Measurements from ENCODE around the gene MSI2. TPM values are rescaled to one million over a fixed set of nuclear protein-coding genes. Genes with fewer than 3 reads are reported as not detected.

Gene MSI2
- total and polyA plus RNA-seq, 2 experiments from 2014 or later, result 18.9 to 41.8 TPM

GRCh38 chr17:57234739-57235092, 21.6 kb upstream of the MSI2 start:
- Histone ChIP-seq H3F3A (replicated peaks; ENCODE audit: low read depth) (no peaks in the 10 kb centered on the region), H3K4me2 (no peak overlapping the region), H3K36me3 (ENCODE audit: insufficient read depth) (no peaks in the 10 kb centered on the region), H3K9me2 (ENCODE audit: insufficient read depth) (no peaks in the 10 kb centered on the region), H3K4me1 (ENCODE audit: insufficient read depth) (no peaks in the 10 kb centered on the region), H3K79me2 (replicated peaks; ENCODE audit: insufficient read depth) (no peaks in the 10 kb centered on the region), H3K27ac (ENCODE audit: low read depth) (no peak overlapping the region), H3K4me3 (no peak overlapping the region), H4K20me1 (replicated peaks; ENCODE audit: insufficient read depth) (no peaks in the 10 kb centered on the region), H2AFZ (no peak overlapping the region), H3K27me3 (ENCODE audit: insufficient read depth) (no peaks in the 10 kb centered on the region)
- Mint-ChIP-seq H3K36me3 (ENCODE audit: low read depth) (no peaks in the 10 kb centered on the region), H3K4me3 (no peak overlapping the region), H3K27ac (no peak overlapping the region), H3K27me3 (ENCODE audit: insufficient read depth, low read depth, poor library complexity) (peaks cover 6% of the 10 kb centered on the region), H3K9me3 (no peaks in the 10 kb centered on the region; the same call in 2 of the 3 replicates), H3K4me1 (peaks cover 20% of the 10 kb centered on the region)
- peak; percentile 89 for ATAC-seq
- TF ChIP-seq CTCF (conservative IDR thresholded peaks at IDR 0.05; ENCODE audit: low read depth in 2 of 2), result peak in 1 of 2 experiments; percentile 25; a peak in 2 of 4 replicates
- TF ChIP-seq EZH2 (IDR thresholded peaks at IDR 0.05; ENCODE audit: low read depth, unreplicated experiment), result no peak
- peak; percentile 41 for DNase-seq (ENCODE audit: low spot score)

- Histone ChIP-seq H3K36me3 (ENCODE audit: insufficient read depth) (no peaks in the 10 kb centered on the region), H4K20me1 (replicated peaks; ENCODE audit: insufficient read depth) (no peaks in the 10 kb centered on the region), H3K27me3 (ENCODE audit: insufficient read depth) (no peaks in the 10 kb centered on the region), H3K79me2 (replicated peaks; ENCODE audit: insufficient read depth) (no peaks in the 10 kb centered on the region), H2AFZ (no peak overlapping the region), H3K4me1 (ENCODE audit: insufficient read depth) (no peaks in the 10 kb centered on the region), H3K9me2 (ENCODE audit: insufficient read depth) (no peaks in the 10 kb centered on the region), H3K27ac (ENCODE audit: low read depth) (no peak overlapping the region), H3F3A (replicated peaks; ENCODE audit: low read depth) (no peaks in the 10 kb centered on the region), H3K4me3 (no peak overlapping the region), H3K4me2 (no peak overlapping the region)
- H3K4me3 Mint-ChIP-seq, result no peak overlapping the region
- DNase-seq (ENCODE audit: low spot score) (peak; percentile 29), ATAC-seq (peak; percentile 69)
- peaks cover 6% of the 10 kb centered on the region for H3K27me3 Mint-ChIP-seq (ENCODE audit: insufficient read depth, low read depth, poor library complexity)
- no peak overlapping the region for H3K27ac Mint-ChIP-seq
- peaks cover 20% of the 10 kb centered on the region for H3K4me1 Mint-ChIP-seq
- no peaks in the 10 kb centered on the region for H3K36me3 Mint-ChIP-seq (ENCODE audit: low read depth)
- no peak for TF ChIP-seq STAT1 (IDR thresholded peaks at IDR 0.05; ENCODE audit: unreplicated experiment)
- TF ChIP-seq EZH2phosphoT487 (IDR thresholded peaks at IDR 0.05; ENCODE audit: unreplicated experiment), result no peak
- TF ChIP-seq CTCF (conservative IDR thresholded peaks at IDR 0.05; ENCODE audit: low read depth in 2 of 2), result 0 out of 4 replicates have a peak, but pooled peaks of 1 of the 2 experiments have one; percentile 16
- no peaks in the 10 kb centered on the region; the same call in 2 of the 3 replicates for H3K9me3 Mint-ChIP-seq
Measured at GRCh38 chr17:57235124-57235523, 21.2 kb upstream of the MSI2 start.

GRCh38 chr17:57236686-57237299, 19.5 kb upstream of the MSI2 start:
- H3K4me2 ChIP-seq, result no peak overlapping the region
- H3K9me2 ChIP-seq (ENCODE audit: insufficient read depth), result no peaks in the 10 kb centered on the region
- Mint-ChIP-seq H3K27ac (no peak overlapping the region), H3K27me3 (ENCODE audit: insufficient read depth, low read depth, poor library complexity) (peaks cover 6% of the 10 kb centered on the region), H3K4me3 (no peak overlapping the region), H3K4me1 (peaks cover 20% of the 10 kb centered on the region), H3K36me3 (ENCODE audit: low read depth) (no peaks in the 10 kb centered on the region), H3K9me3 (no peaks in the 10 kb centered on the region; the same call in 2 of the 3 replicates)
- no peaks in the 10 kb centered on the region for H3K4me1 ChIP-seq (ENCODE audit: insufficient read depth)
- DNase-seq (ENCODE audit: low spot score), result no peak
- H2AFZ ChIP-seq, result peak overlapping the region; percentile 80; the same call in 1 of the 2 replicates
- no peak overlapping the region for H3K27ac ChIP-seq (ENCODE audit: low read depth)
- no peaks in the 10 kb centered on the region for H4K20me1 ChIP-seq (replicated peaks; ENCODE audit: insufficient read depth)
- H3K79me2 ChIP-seq (replicated peaks; ENCODE audit: insufficient read depth), result no peaks in the 10 kb centered on the region
- no peak overlapping the region for H3K4me3 ChIP-seq
- ATAC-seq, result no peak
- no peaks in the 10 kb centered on the region for H3K27me3 ChIP-seq (ENCODE audit: insufficient read depth)
- H3K36me3 ChIP-seq (ENCODE audit: insufficient read depth), result no peaks in the 10 kb centered on the region
- no peaks in the 10 kb centered on the region for H3F3A ChIP-seq (replicated peaks; ENCODE audit: low read depth)
- TF ChIP-seq CREB1 (CRISPR knock-in tag; IDR thresholded peaks at IDR 0.05; ENCODE audit: low read depth) (no peak), ZNF114 (CRISPR knock-in tag; IDR thresholded peaks at IDR 0.05) (no peak), JUNB (IDR thresholded peaks at IDR 0.05; ENCODE audit: unreplicated experiment) (no peak), ZNF331 (CRISPR knock-in tag; IDR thresholded peaks at IDR 0.05; ENCODE audit: low read depth) (no peak), ETS1 (IDR thresholded peaks at IDR 0.05) (no peak), CTCF (conservative IDR thresholded peaks at IDR 0.05; ENCODE audit: low read depth in 2 of 2) (no peak), NANOG (IDR thresholded peaks at IDR 0.05; ENCODE audit: borderline replicate concordance) (no peak), STAT1 (IDR thresholded peaks at IDR 0.05; ENCODE audit: unreplicated experiment) (no peak)

Measured in GM23338 (cell line).